Stimulated activated CD8-positive, alpha-beta memory T cell treated with anti-CD3 and anti-CD28 coated beads, Interleukin-12 subunit alpha, Interleukin-12 subunit beta, amount 100 ng/mL, for 4 hours (primary cell): ENCODE measurements around the gene CHURC1.
"Not testable (repeated sequence)": the region's sequence is repeated elsewhere in the genome, so short reads cannot be mapped to it uniquely, and the experiment has no call there.

Experiments
- DNase-seq: peaks from one replicate; pipeline ENCODE4 v3.0.0-alpha.2; 2020; ENCODE audit warnings: low read depth

The CHURC1 gene

GRCh38 chr14:64910847-64911495, 3.3 kb upstream of the CHURC1 start:
- DNase-seq, result no peak

GRCh38 chr14:64912261-64912660, 2.0 kb upstream of the CHURC1 start:
- no peak for DNase-seq

GRCh38 chr14:64913477-64913876, 778 bp upstream of the CHURC1 start:
- DNase-seq, result not testable (repeated sequence)

GRCh38 chr14:64915029-64915424, 772 bp downstream of the CHURC1 start:
- DNase-seq, result no peak

- no peak for DNase-seq
These were observed 1.5 kb downstream of the CHURC1 start for GRCh38 chr14:64915797-64916196.

GRCh38 chr14:64918216-64918615, 4.0 kb downstream of the CHURC1 start:
- no peak for DNase-seq

- no peak for DNase-seq
These were observed 5.0 kb downstream of the CHURC1 start for GRCh38 chr14:64919215-64919614.

GRCh38 chr14:64919618-64920017, 5.4 kb downstream of the CHURC1 start:
- no peak for DNase-seq

- DNase-seq, result no peak
These were observed 6.2 kb downstream of the CHURC1 start for GRCh38 chr14:64920465-64920864.

GRCh38 chr14:64923015-64923414, 8.8 kb downstream of the CHURC1 start:
- DNase-seq, result no peak

GRCh38 chr14:64926398-64926995, 12.2 kb downstream of the CHURC1 start:
- DNase-seq, result no peak

GRCh38 chr14:64927031-64927430, 12.8 kb downstream of the CHURC1 start:
- DNase-seq, result no peak

- DNase-seq, result no peak
These were observed 14.2 kb downstream of the CHURC1 start for GRCh38 chr14:64928239-64929013.

GRCh38 chr14:64929014-64929359, 14.7 kb downstream of the CHURC1 start:
- DNase-seq, result no peak

GRCh38 chr14:64930085-64930843, 16.0 kb downstream of the CHURC1 start:
- DNase-seq, result no peak

GRCh38 chr14:64931123-64931522, 16.9 kb downstream of the CHURC1 start:
- no peak for DNase-seq

- no peak for DNase-seq
These were observed 18.0 kb downstream of the CHURC1 start for GRCh38 chr14:64932231-64932630.

- DNase-seq, result no peak
These were observed 20.2 kb downstream of the CHURC1 start for GRCh38 chr14:64934338-64934929.

- DNase-seq, result no peak
These were observed 21.3 kb downstream of the CHURC1 start for GRCh38 chr14:64935508-64935907.

GRCh38 chr14:64937171-64937820, 23.0 kb downstream of the CHURC1 start:
- no peak for DNase-seq

- DNase-seq, result no peak
These were observed 23.6 kb downstream of the CHURC1 start for GRCh38 chr14:64937821-64938193.
